Type B pancreatic cell (in vitro differentiated cells): ENCODE data around the gene RIPPLY1. TPM values are rescaled to one million over a fixed set of nuclear protein-coding genes. Genes with fewer than 3 reads are reported as not detected.

Experiments used
- DNase-seq: peaks from one replicate; pipeline ENCODE4 v3.0.0; 2021; ENCODE audit warnings: mixed read lengths; ENCODE audit not compliant: unreplicated experiment; ENCODE audit errors: extremely low spot score
- H3K27ac Mint-ChIP-seq: 2 replicates; pipeline ENCODE4 v1.8.0; 2021; ENCODE audit warnings: mild to moderate bottlenecking, mixed read lengths
- H3K27me3 Mint-ChIP-seq: 2 replicates; pipeline ENCODE4 v1.8.0; 2021; ENCODE audit warnings: mixed read lengths
- H3K36me3 Mint-ChIP-seq: 2 replicates; pipeline ENCODE4 v1.8.0; 2021; ENCODE audit warnings: mixed read lengths
- H3K4me1 Mint-ChIP-seq: one replicate; pipeline ENCODE4 v1.8.0; 2021; ENCODE audit warnings: mixed read lengths; ENCODE audit not compliant: unreplicated experiment
- H3K4me3 Mint-ChIP-seq: 2 replicates; pipeline ENCODE4 v1.8.0; 2021; ENCODE audit warnings: mild to moderate bottlenecking, mixed read lengths
- H3K9me3 Mint-ChIP-seq: 2 replicates; pipeline ENCODE4 v1.8.0; 2021; ENCODE audit warnings: mixed read lengths
- long read RNA-seq: library from polyadenylated mRNA; unstranded; transcript quantifications from one replicate; pipeline ENCODE4 v2.0.0, GENCODE V29; 2020
- total RNA-seq: library from RNA; stranded (reverse); gene quantifications from 2 replicates; pipeline ENCODE4 v1.2.1, GENCODE V29; 2021; ENCODE audit warnings: low replicate concordance
- TF ChIP-seq, protein P1 (sequence below): fragments of 200-600 bp; sonication (generic); conservative IDR thresholded peaks from 2 replicates; pipeline ENCODE4 v1.5.0; 2021; ENCODE audit warnings: antibody characterized with exemption, mild to moderate bottlenecking

The RIPPLY1 gene, protein sequence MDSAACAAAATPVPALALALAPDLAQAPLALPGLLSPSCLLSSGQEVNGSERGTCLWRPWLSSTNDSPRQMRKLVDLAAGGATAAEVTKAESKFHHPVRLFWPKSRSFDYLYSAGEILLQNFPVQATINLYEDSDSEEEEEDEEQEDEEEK
- 3.4 TPM in 1 of 2 replicates, not detected in the other for total RNA-seq
- long read RNA-seq, result 0 reads

- H3K4me1 Mint-ChIP-seq, result peaks cover 11% of the 10 kb centered on the region
- no peaks in the 10 kb centered on the region for H3K36me3 Mint-ChIP-seq
- H3K27me3 Mint-ChIP-seq, result no peaks in the 10 kb centered on the region
- TF ChIP-seq, protein P1, sequence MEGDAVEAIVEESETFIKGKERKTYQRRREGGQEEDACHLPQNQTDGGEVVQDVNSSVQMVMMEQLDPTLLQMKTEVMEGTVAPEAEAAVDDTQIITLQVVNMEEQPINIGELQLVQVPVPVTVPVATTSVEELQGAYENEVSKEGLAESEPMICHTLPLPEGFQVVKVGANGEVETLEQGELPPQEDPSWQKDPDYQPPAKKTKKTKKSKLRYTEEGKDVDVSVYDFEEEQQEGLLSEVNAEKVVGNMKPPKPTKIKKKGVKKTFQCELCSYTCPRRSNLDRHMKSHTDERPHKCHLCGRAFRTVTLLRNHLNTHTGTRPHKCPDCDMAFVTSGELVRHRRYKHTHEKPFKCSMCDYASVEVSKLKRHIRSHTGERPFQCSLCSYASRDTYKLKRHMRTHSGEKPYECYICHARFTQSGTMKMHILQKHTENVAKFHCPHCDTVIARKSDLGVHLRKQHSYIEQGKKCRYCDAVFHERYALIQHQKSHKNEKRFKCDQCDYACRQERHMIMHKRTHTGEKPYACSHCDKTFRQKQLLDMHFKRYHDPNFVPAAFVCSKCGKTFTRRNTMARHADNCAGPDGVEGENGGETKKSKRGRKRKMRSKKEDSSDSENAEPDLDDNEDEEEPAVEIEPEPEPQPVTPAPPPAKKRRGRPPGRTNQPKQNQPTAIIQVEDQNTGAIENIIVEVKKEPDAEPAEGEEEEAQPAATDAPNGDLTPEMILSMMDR, result no peak
- no peak within 1 kb of the TSS for H3K27ac Mint-ChIP-seq
- no peak for DNase-seq
- no peak within 1 kb of the TSS for H3K4me3 Mint-ChIP-seq
- peaks cover 5% of the 10 kb centered on the region for H3K9me3 Mint-ChIP-seq
These were observed at the start of gene RIPPLY1 for GRCh38 chrX:106903291-106903824. Gene RIPPLY1 (minus strand): TSS chrX:106903341. CDS start chrX:106903287, 54 bp downstream.

DNA sequence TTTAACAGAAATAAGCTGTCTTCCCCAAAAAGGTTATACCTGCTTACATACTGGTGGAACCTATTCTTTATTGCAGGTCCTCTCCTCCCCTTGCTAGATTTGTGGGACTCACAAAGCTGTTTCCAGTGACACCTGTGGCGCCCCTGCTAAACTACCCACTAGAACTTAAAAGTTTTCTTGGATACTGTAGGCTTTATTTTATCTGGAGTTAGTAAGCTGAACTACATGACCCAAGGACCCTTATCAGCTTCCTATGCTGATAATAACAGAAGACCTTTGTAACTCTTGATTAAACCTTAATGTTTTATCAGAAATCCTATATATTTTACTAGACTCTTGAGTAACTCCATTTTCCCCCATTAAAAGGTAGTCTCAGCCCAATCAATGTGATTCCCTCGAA is 49.4 kb upstream of the RIPPLY1 start:
- peaks cover 15% of the 10 kb centered on the region for H3K36me3 Mint-ChIP-seq
- no peaks in the 10 kb centered on the region for H3K4me1 Mint-ChIP-seq

GRCh38 chrX:106952089-106952488 is 48.9 kb upstream of the RIPPLY1 start:
- Mint-ChIP-seq H3K4me3 (no peak overlapping the region), H3K4me1 (no peaks in the 10 kb centered on the region), H3K36me3 (peaks cover 15% of the 10 kb centered on the region), H3K27me3 (no peaks in the 10 kb centered on the region), H3K9me3 (no peaks in the 10 kb centered on the region), H3K27ac (no peak overlapping the region)
- DNase-seq, result no peak
- TF ChIP-seq, protein P1, result no peak

More for the DNA sequence above, 49.4 kb upstream of the RIPPLY1 start:
- DNase-seq, result no peak
- H3K4me3 Mint-ChIP-seq, result no peak overlapping the region
- TF ChIP-seq, protein P1, result no peak
- H3K27ac Mint-ChIP-seq, result no peak overlapping the region
- H3K9me3 Mint-ChIP-seq, result no peaks in the 10 kb centered on the region
- H3K27me3 Mint-ChIP-seq, result no peaks in the 10 kb centered on the region

DNA sequence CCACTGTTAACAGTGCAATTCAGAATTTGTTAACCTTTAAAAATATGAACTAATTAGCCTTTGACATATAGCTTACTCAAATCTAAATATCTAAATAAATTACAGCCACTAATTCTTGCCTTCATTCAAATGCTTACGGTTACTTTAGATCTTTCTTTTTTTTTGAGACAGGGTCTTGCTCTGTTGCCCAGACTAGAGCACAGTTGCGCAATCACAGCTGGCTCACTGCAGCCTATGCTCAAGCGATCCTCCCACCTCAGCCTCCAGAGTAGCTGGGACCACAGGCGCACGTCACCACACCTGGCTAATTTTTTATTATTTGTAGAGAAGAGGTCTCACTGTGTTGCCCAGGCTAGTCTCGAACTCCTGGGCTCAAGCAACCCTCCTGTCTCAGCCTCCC is 48.1 kb upstream of the RIPPLY1 start:
- Mint-ChIP-seq H3K27me3 (no peaks in the 10 kb centered on the region), H3K9me3 (no peaks in the 10 kb centered on the region), H3K27ac (no peak overlapping the region), H3K4me1 (no peaks in the 10 kb centered on the region), H3K36me3 (peaks cover 15% of the 10 kb centered on the region), H3K4me3 (no peak overlapping the region)
- DNase-seq, result no peak
- TF ChIP-seq, protein P1, result no peak

- TF ChIP-seq, protein P1, result no peak
- H3K27ac Mint-ChIP-seq, result no peak overlapping the region
- no peaks in the 10 kb centered on the region for H3K4me1 Mint-ChIP-seq
- DNase-seq, result no peak
- H3K4me3 Mint-ChIP-seq, result no peak overlapping the region
- no peaks in the 10 kb centered on the region for H3K9me3 Mint-ChIP-seq
- no peaks in the 10 kb centered on the region for H3K27me3 Mint-ChIP-seq
- H3K36me3 Mint-ChIP-seq, result peaks cover 12% of the 10 kb centered on the region
These were observed 47.2 kb upstream of the RIPPLY1 start for GRCh38 chrX:106950381-106950780.
